ENCODE data around the gene SLC37A4. TPM values are rescaled to one million over a fixed set of nuclear protein-coding genes. Genes with fewer than 3 reads are reported as not detected.

Gene SLC37A4
- total and polyA plus RNA-seq, 2 of the 13 experiments (the other 11 are each of a cell fraction or from before 2014, with no cell fraction given), result 43.0 to 56.1 TPM

DNA sequence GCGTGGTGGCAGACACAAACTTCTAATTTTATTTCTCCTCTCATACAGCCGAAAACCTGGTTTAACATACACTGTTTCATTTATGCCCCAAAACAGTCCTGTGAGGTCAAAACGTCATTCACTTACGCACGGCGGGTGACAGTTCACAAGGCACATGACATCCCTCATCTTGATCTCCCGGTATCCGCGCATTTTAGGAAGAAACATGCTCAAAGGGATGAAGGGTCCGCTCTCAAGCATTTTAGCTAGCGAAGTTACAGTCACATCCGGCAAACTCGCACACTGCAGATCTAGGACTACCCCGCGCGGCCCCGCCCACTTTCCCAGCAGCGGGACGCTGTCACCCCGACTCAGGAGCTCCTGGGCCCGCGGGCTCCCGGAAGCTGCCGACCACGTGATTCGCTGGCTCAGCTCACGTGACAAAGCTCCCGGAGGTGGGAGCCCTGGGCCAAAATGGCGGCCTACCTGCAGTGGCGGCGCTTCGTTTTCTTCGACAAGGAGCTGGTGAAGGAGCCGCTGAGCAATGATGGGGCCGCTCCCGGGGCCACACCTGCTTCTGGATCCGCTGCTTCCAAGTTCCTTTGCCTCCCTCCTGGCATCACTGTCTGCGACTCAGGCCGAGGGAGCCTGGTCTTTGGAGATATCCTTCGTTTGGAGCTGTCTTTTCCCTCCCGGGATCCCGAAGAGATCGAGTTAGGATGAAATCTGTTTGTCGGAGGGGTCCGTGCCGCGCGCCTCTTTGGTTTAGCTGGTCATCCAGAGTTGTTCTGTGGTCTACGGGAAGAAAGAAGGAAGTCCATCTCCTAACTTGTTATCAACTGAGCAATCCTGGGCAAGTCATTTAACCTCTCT is 36.9 kb upstream of the SLC37A4 start, which contains the start of gene VPS11 (continued):
- TF ChIP-seq SMYD3 (CRISPR knock-in tag; IDR thresholded peaks at IDR 0.05), result 0 out of 2 replicates have a peak, but pooled peaks have one; percentile 43
- no peak for TF ChIP-seq ZSCAN20 (CRISPR knock-in tag; IDR thresholded peaks at IDR 0.05; ENCODE audit: borderline replicate concordance)
- TF ChIP-seq MLLT10 (CRISPR knock-in tag; IDR thresholded peaks at IDR 0.05), result no peak
- no peak for TF ChIP-seq ZNF33A (CRISPR knock-in tag; IDR thresholded peaks at IDR 0.05; ENCODE audit: borderline replicate concordance)
- TF ChIP-seq ZNF891 (CRISPR knock-in tag; IDR thresholded peaks at IDR 0.05), result no peak
- TF ChIP-seq, protein P1, sequence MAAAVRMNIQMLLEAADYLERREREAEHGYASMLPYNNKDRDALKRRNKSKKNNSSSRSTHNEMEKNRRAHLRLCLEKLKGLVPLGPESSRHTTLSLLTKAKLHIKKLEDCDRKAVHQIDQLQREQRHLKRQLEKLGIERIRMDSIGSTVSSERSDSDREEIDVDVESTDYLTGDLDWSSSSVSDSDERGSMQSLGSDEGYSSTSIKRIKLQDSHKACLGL (CRISPR knock-in tag; IDR thresholded peaks at IDR 0.05), result 0 out of 2 replicates have a peak, but pooled peaks have one; percentile 80
- TF ChIP-seq ZNF30 (CRISPR knock-in tag; IDR thresholded peaks at IDR 0.05), result no peak
- TF ChIP-seq, protein P2, sequence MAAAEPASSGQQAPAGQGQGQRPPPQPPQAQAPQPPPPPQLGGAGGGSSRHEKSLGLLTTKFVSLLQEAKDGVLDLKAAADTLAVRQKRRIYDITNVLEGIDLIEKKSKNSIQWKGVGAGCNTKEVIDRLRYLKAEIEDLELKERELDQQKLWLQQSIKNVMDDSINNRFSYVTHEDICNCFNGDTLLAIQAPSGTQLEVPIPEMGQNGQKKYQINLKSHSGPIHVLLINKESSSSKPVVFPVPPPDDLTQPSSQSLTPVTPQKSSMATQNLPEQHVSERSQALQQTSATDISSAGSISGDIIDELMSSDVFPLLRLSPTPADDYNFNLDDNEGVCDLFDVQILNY (CRISPR knock-in tag; conservative IDR thresholded peaks at IDR 0.05), result peak; percentile 62; the same call in 1 of the 2 replicates
- TF ChIP-seq SMC3 (IDR thresholded peaks at IDR 0.05; ENCODE audit: low read length), result no peak
- TF ChIP-seq NFRKB (IDR thresholded peaks at IDR 0.05), result peak; percentile 52; the same call in 1 of the 2 replicates
- TF ChIP-seq KAT8 (CRISPR knock-in tag; IDR thresholded peaks at IDR 0.05), result peak; percentile 100
- TF ChIP-seq ZNF34 (CRISPR knock-in tag; IDR thresholded peaks at IDR 0.05; ENCODE audit: borderline replicate concordance), result no peak
- TF ChIP-seq ZFP41 (CRISPR knock-in tag; IDR thresholded peaks at IDR 0.05; ENCODE audit: borderline replicate concordance), result no peak
- 0 out of 2 replicates have a peak, but pooled peaks have one; percentile 53 for TF ChIP-seq RORA (CRISPR knock-in tag; IDR thresholded peaks at IDR 0.05)
- TF ChIP-seq, protein P3, sequence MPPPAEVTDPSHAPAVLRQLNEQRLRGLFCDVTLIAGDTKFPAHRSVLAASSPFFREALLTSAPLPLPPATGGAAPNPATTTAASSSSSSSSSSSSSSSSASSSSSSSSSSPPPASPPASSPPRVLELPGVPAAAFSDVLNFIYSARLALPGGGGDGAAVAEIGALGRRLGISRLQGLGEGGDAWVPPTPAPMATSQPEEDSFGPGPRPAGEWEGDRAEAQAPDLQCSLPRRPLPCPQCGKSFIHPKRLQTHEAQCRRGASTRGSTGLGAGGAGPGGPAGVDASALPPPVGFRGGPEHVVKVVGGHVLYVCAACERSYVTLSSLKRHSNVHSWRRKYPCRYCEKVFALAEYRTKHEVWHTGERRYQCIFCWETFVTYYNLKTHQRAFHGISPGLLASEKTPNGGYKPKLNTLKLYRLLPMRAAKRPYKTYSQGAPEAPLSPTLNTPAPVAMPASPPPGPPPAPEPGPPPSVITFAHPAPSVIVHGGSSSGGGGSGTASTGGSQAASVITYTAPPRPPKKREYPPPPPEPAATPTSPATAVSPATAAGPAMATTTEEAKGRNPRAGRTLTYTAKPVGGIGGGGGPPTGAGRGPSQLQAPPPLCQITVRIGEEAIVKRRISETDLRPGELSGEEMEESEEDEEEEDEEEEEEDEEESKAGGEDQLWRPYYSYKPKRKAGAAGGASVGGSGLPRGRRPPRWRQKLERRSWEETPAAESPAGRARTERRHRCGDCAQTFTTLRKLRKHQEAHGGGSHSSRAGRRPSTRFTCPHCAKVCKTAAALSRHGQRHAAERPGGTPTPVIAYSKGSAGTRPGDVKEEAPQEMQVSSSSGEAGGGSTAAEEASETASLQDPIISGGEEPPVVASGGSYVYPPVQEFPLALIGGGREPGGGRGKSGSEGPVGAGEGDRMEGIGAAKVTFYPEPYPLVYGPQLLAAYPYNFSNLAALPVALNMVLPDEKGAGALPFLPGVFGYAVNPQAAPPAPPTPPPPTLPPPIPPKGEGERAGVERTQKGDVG (CRISPR knock-in tag; IDR thresholded peaks at IDR 0.05; ENCODE audit: borderline replicate concordance), result no peak; the same call in 1 of the 2 replicates
- peak; percentile 63; the same call in 1 of the 2 replicates for TF ChIP-seq ATF7-NPFF (CRISPR knock-in tag; IDR thresholded peaks at IDR 0.05; ENCODE audit: low read depth)
- no peak for TF ChIP-seq RBM39 (IDR thresholded peaks at IDR 0.05; ENCODE audit: low read depth, low read length, poor library complexity, severe bottlenecking)
- TF ChIP-seq IKZF1 (IDR thresholded peaks at IDR 0.05), result no peak
- TF ChIP-seq ZNF121 (CRISPR knock-in tag; IDR thresholded peaks at IDR 0.05), result no peak
- TF ChIP-seq, protein P4, sequence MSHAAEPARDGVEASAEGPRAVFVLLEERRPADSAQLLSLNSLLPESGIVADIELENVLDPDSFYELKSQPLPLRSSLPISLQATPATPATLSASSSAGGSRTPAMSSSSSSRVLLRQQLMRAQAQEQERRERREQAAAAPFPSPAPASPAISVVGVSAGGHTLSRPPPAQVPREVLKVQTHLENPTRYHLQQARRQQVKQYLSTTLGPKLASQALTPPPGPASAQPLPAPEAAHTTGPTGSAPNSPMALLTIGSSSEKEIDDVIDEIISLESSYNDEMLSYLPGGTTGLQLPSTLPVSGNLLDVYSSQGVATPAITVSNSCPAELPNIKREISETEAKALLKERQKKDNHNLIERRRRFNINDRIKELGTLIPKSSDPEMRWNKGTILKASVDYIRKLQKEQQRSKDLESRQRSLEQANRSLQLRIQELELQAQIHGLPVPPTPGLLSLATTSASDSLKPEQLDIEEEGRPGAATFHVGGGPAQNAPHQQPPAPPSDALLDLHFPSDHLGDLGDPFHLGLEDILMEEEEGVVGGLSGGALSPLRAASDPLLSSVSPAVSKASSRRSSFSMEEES (CRISPR knock-in tag; IDR thresholded peaks at IDR 0.05), result peak; percentile 95
- TF ChIP-seq, protein P5, sequence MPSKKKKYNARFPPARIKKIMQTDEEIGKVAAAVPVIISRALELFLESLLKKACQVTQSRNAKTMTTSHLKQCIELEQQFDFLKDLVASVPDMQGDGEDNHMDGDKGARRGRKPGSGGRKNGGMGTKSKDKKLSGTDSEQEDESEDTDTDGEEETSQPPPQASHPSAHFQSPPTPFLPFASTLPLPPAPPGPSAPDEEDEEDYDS (CRISPR knock-in tag; IDR thresholded peaks at IDR 0.05), result peak; percentile 73
- TF ChIP-seq NBN (conservative IDR thresholded peaks at IDR 0.05), result no peak
- TF ChIP-seq IRF2 (CRISPR knock-in tag; IDR thresholded peaks at IDR 0.05), result peak; percentile 83
- TF ChIP-seq KMT2B (CRISPR knock-in tag; IDR thresholded peaks at IDR 0.05), result peak; percentile 89
- no peak for TF ChIP-seq ZNF530 (CRISPR knock-in tag; IDR thresholded peaks at IDR 0.05; ENCODE audit: low read depth)

Measured in HepG2 (cell line).